ENCODE measurements around the gene OIT3.
"Not testable (repeated sequence)": the region's sequence is repeated elsewhere in the genome, so short reads cannot be mapped to it uniquely, and the experiment has no call there.

The OIT3 gene

GRCh38 chr10:72903941-72904446 is 10.5 kb downstream of the OIT3 start:
- not testable (repeated sequence) for DNase-seq (ENCODE audit: low read depth in 2 of 2)

- DNase-seq (ENCODE audit: low read depth in 2 of 2), result no peak
These were observed 11.3 kb downstream of the OIT3 start for GRCh38 chr10:72904806-72905205.

GRCh38 chr10:72906446-72906845 is 12.9 kb downstream of the OIT3 start:
- no peak for DNase-seq (ENCODE audit: low read depth in 2 of 2)

- DNase-seq (ENCODE audit: low read depth in 2 of 2), result no peak
These were observed 17.2 kb downstream of the OIT3 start for GRCh38 chr10:72910705-72911104.

GRCh38 chr10:72911758-72912157 is 18.2 kb downstream of the OIT3 start:
- no peak for DNase-seq (ENCODE audit: low read depth in 2 of 2)

GRCh38 chr10:72912736-72913135 is 19.2 kb downstream of the OIT3 start:
- no peak for DNase-seq (ENCODE audit: low read depth in 2 of 2)

GRCh38 chr10:72913287-72913686 is 19.7 kb downstream of the OIT3 start:
- DNase-seq (ENCODE audit: low read depth in 2 of 2), result no peak

GRCh38 chr10:72917201-72917600 is 23.7 kb downstream of the OIT3 start:
- DNase-seq (ENCODE audit: low read depth in 2 of 2), result not testable (repeated sequence)

- DNase-seq (ENCODE audit: low read depth in 2 of 2), result not testable (repeated sequence)
These were observed 24.3 kb downstream of the OIT3 start for GRCh38 chr10:72917803-72918332.

- DNase-seq (ENCODE audit: low read depth in 2 of 2), result no peak
These were observed 24.8 kb downstream of the OIT3 start for GRCh38 chr10:72918352-72918751.

GRCh38 chr10:72921147-72921683 is 27.7 kb downstream of the OIT3 start:
- not testable (repeated sequence) for DNase-seq (ENCODE audit: low read depth in 2 of 2)

- DNase-seq (ENCODE audit: low read depth in 2 of 2), result no peak
These were observed 30.8 kb downstream of the OIT3 start for GRCh38 chr10:72924351-72924750.

GRCh38 chr10:72925951-72926465 is 32.5 kb downstream of the OIT3 start:
- no peak for DNase-seq (ENCODE audit: low read depth in 2 of 2)

GRCh38 chr10:72927485-72927884 is 33.9 kb downstream of the OIT3 start:
- no peak for DNase-seq (ENCODE audit: low read depth in 2 of 2)

GRCh38 chr10:72928798-72929197 is 35.3 kb downstream of the OIT3 start:
- no peak for DNase-seq (ENCODE audit: low read depth in 2 of 2)

- no peak for DNase-seq (ENCODE audit: low read depth in 2 of 2)
These were observed 36.7 kb downstream of the OIT3 start for GRCh38 chr10:72930276-72930675.

- DNase-seq (ENCODE audit: low read depth in 2 of 2), result no peak
These were observed 38.9 kb downstream of the OIT3 start for GRCh38 chr10:72932259-72933015.

GRCh38 chr10:72935361-72935760 is 41.8 kb downstream of the OIT3 start:
- no peak for DNase-seq (ENCODE audit: low read depth in 2 of 2)

GRCh38 chr10:72943498-72944234 is 50.1 kb downstream of the OIT3 start:
- DNase-seq (ENCODE audit: low read depth in 2 of 2), result no peak

- no peak for DNase-seq (ENCODE audit: low read depth in 2 of 2)
These were observed 53.4 kb downstream of the OIT3 start for GRCh38 chr10:72946963-72947362.

GRCh38 chr10:72948762-72949161 is 55.2 kb downstream of the OIT3 start:
- DNase-seq (ENCODE audit: low read depth in 2 of 2), result no peak

- DNase-seq (ENCODE audit: low read depth in 2 of 2), result no peak
These were observed 58.2 kb downstream of the OIT3 start for GRCh38 chr10:72951760-72952159.
